SU-DHL-6 (cell line): ENCODE results near the gene ITPR2.
"Not testable (repeated sequence)": the region's sequence is repeated elsewhere in the genome, so short reads cannot be mapped to it uniquely, and the experiment has no call there.

Experiments used
- CTCF ChIP-seq: fragments of 200-600 bp; sonication (generic); IDR thresholded peaks from one replicate; pipeline ENCODE4 v1.5.1; 2017; ENCODE audit warnings: antibody characterized with exemption, mild to moderate bottlenecking, low read length, moderate library complexity; ENCODE audit not compliant: insufficient read depth, poor library complexity, severe bottlenecking
- EZH2phosphoT487 ChIP-seq: fragments of 200-600 bp; sonication (generic), shearing (Covaris generic); conservative IDR thresholded peaks from 2 replicates; pipeline ENCODE4 v1.6.1; 2018; ENCODE audit warnings: mild to moderate bottlenecking, antibody characterized with exemption, low read length, moderate library complexity, mixed read lengths

- not testable (repeated sequence) for TF ChIP-seq CTCF, EZH2phosphoT487
These were observed 54.7 kb downstream of the ITPR2 start for GRCh38 chr12:26778173-26778775.
